KMS-11 (cell line): ENCODE data around the gene SOX12.

Source experiments
- H2AFZ ChIP-seq: fragments of 200-600 bp; sonication (generic); 2 replicates; pipeline ENCODE4 v1.6.1; 2016; ENCODE audit warnings: antibody characterized with exemption, mixed run types, low read depth
- H3K27ac ChIP-seq: fragments of 200-600 bp; sonication (generic); 2 replicates; pipeline ENCODE4 v1.6.1; 2016; ENCODE audit warnings: mild to moderate bottlenecking, mixed run types
- H3K27me3 ChIP-seq: fragments of 200-600 bp; sonication (generic); 2 replicates; pipeline ENCODE4 v1.6.1; 2017; ENCODE audit warnings: mild to moderate bottlenecking, low read depth, mixed run types, moderate library complexity; ENCODE audit not compliant: insufficient read depth
- H3K36me3 ChIP-seq: fragments of 200-600 bp; sonication (generic); 2 replicates; pipeline ENCODE4 v1.6.1; 2017; ENCODE audit warnings: mild to moderate bottlenecking, mixed run types; ENCODE audit not compliant: insufficient read depth
- H3K4me1 ChIP-seq: fragments of 200-600 bp; sonication (generic); 2 replicates; pipeline ENCODE4 v1.6.1; 2016; ENCODE audit warnings: mild to moderate bottlenecking, low read depth, mixed run types; ENCODE audit not compliant: poor library complexity, severe bottlenecking
- H3K4me2 ChIP-seq: fragments of 200-600 bp; sonication (generic); 2 replicates; pipeline ENCODE4 v1.7.0; 2016; ENCODE audit warnings: mild to moderate bottlenecking, mixed run types
- H3K4me3 ChIP-seq: fragments of 200-600 bp; sonication (generic); IDR thresholded peaks from 2 replicates; pipeline ENCODE4 v1.6.1; 2017; ENCODE audit warnings: low read depth, low read length, mixed read lengths; ENCODE audit not compliant: insufficient read depth
- H3K79me2 ChIP-seq: fragments of 200-600 bp; sonication (generic); 2 replicates; pipeline ENCODE4 v1.6.1; 2016; ENCODE audit warnings: low read depth, mixed run types; ENCODE audit not compliant: insufficient read depth
- H3K9ac ChIP-seq: fragments of 200-600 bp; sonication (generic); 2 replicates; pipeline ENCODE4 v1.6.1; 2016; ENCODE audit warnings: mild to moderate bottlenecking, mixed run types
- H4K20me1 ChIP-seq: fragments of 200-600 bp; sonication (generic); 2 replicates; pipeline ENCODE4 v1.6.1; 2016; ENCODE audit warnings: mild to moderate bottlenecking, mixed run types; ENCODE audit not compliant: insufficient read depth
- TF ChIP-seq, protein P1 (sequence below): fragments of 200-600 bp; sonication (generic); conservative IDR thresholded peaks from 2 replicates; pipeline ENCODE4 v1.6.1; 2017; ENCODE audit warnings: low read depth, mild to moderate bottlenecking, antibody characterized with exemption, low read length, moderate library complexity, mixed read lengths

Gene SOX12

DNA sequence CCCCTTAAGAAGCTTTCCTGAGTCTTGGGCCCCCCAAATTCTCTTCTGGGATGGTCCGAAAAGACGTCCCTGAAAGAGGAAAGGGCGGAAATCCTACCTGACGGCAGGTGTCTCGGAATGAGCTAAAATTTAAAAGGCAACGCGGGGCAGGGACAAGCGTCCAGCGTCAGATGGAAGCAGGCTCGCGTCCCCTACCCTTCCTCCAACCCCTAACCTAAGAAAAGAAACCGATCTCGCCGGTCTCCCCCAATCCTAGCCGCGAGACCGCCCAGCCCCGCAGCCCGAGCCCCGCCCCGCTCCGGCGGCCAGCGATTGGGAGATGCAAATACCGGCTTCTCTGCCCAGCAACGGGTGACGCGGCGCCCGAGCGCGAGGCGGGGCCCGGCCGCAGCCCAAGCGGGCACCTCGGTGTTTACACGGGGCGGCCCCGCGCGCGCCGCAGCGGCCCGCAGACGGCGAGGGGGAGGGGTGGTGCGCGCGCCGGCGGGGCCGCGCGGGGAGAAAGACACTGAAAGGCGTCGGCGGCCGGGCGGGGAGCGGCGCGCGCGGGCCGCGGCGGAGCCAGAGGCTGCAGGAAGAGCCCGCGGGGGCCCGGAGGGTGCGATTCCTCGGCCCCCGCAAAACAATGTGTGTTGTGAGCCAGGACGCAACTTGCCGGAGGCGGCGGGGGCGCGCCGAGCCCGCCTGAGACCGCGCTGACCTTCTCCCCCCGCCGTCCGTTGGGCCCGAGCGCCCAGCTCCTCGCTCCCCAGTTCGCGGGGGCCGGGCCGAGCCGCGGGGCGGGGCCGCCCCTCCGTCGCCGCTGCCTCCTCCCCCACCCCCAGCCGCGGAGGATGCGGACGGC, at the start of gene SOX12:
TSS of gene SOX12 (plus strand) at position 508 of the 844 bp plus-strand sequence. CDS start 373 bp downstream, outside the sequence.
- peak within 1 kb of the TSS; percentile 81 for H2AFZ ChIP-seq
- TF ChIP-seq, protein P1, sequence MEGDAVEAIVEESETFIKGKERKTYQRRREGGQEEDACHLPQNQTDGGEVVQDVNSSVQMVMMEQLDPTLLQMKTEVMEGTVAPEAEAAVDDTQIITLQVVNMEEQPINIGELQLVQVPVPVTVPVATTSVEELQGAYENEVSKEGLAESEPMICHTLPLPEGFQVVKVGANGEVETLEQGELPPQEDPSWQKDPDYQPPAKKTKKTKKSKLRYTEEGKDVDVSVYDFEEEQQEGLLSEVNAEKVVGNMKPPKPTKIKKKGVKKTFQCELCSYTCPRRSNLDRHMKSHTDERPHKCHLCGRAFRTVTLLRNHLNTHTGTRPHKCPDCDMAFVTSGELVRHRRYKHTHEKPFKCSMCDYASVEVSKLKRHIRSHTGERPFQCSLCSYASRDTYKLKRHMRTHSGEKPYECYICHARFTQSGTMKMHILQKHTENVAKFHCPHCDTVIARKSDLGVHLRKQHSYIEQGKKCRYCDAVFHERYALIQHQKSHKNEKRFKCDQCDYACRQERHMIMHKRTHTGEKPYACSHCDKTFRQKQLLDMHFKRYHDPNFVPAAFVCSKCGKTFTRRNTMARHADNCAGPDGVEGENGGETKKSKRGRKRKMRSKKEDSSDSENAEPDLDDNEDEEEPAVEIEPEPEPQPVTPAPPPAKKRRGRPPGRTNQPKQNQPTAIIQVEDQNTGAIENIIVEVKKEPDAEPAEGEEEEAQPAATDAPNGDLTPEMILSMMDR: no peak
- H3K4me3 ChIP-seq: no peak within 1 kb of the TSS
- no peaks in the 10 kb centered on the region for H3K27me3 ChIP-seq
- peak within 1 kb of the TSS; percentile 90 for H3K4me2 ChIP-seq
- peak within 1 kb of the TSS; percentile 81 for H3K9ac ChIP-seq
- peaks cover 19% of the 10 kb centered on the region for H3K4me1 ChIP-seq
- H3K36me3 ChIP-seq: no peaks in the 10 kb centered on the region
- H3K27ac ChIP-seq: peak within 1 kb of the TSS; percentile 78
- no peaks in the 10 kb centered on the region for H4K20me1 ChIP-seq
- peaks cover 5% of the 10 kb centered on the region; the same call in 1 of the 2 replicates for H3K79me2 ChIP-seq

DNA sequence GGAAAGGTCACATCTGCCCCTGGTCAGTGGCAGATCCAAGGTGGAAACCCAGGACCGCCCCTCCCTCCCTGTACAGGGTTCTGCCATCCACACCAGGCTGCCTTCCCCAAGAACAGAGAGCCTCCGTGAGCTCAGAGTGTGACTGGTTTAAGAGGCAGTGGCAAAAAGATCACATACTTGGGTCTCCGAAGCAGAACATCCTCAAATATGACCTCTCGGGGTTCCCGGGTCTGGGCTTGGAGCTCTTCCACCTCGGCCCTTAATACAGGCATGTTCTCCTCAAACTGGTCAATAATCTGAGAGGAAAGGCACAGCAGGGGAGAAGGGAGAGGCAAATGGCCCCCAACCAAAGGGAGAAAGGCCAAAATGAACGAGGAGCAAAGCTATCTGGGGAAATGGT, 49.6 kb upstream of the SOX12 start:
- H3K27me3 ChIP-seq: no peaks in the 10 kb centered on the region
- H2AFZ ChIP-seq: no peak overlapping the region
- no peak overlapping the region for H3K9ac ChIP-seq
- H4K20me1 ChIP-seq: no peaks in the 10 kb centered on the region
- no peak overlapping the region for H3K4me3 ChIP-seq
- no peaks in the 10 kb centered on the region for H3K36me3 ChIP-seq
- no peaks in the 10 kb centered on the region for H3K79me2 ChIP-seq
- H3K4me1 ChIP-seq: no peaks in the 10 kb centered on the region
- TF ChIP-seq, protein P1: no peak
- no peak overlapping the region for H3K4me2 ChIP-seq
- no peak overlapping the region for H3K27ac ChIP-seq

DNA sequence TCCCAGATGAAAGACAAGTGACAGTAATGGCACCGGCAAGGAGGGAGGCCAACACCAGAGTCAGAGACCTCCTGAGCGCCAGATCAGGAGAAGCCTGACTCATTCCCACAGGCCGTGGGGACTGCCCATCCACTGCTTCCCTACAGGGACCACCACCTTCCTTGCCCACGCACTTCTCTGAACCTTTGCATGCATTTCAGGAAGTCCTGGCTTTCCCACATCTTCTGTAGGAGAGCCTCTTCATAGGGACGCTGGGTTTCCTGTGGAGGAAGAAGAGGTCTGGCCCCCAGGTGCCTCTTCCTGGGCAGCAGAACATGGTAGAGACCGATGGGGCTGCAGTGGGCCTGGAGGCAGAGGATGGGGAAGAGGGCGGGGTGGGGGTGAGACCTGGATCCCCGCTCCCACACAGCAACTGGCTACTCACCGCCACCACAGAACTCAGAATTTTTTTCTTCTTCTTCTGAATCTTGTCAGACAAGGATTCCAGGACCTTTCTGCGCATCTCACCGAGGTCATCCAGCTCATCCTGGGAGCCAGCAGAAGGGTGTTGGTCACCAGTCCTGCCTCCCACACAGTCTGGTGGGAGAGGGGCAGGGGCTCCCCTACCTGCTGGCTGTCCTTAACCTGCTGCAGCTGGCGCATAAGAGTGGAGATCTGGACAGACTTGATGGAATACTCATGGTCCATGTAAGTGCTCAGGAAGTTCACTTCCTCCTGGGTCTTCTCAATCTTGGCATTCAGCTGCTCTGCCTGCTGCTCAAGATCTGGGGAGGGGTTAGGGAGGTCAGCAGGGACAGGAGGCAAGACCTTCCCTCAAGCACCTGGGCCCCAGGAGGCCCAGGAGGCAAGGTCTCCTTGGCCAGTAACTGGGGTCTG, 48.5 kb upstream of the SOX12 start:
- H3K27me3 ChIP-seq: no peaks in the 10 kb centered on the region
- H3K36me3 ChIP-seq: no peaks in the 10 kb centered on the region
- H2AFZ ChIP-seq: no peak overlapping the region
- TF ChIP-seq, protein P1: no peak
- H4K20me1 ChIP-seq: no peaks in the 10 kb centered on the region
- H3K4me1 ChIP-seq: no peaks in the 10 kb centered on the region
- no peak overlapping the region for H3K27ac ChIP-seq
- H3K4me2 ChIP-seq: no peak overlapping the region
- no peaks in the 10 kb centered on the region for H3K79me2 ChIP-seq
- no peak overlapping the region for H3K9ac ChIP-seq
- H3K4me3 ChIP-seq: no peak overlapping the region

DNA sequence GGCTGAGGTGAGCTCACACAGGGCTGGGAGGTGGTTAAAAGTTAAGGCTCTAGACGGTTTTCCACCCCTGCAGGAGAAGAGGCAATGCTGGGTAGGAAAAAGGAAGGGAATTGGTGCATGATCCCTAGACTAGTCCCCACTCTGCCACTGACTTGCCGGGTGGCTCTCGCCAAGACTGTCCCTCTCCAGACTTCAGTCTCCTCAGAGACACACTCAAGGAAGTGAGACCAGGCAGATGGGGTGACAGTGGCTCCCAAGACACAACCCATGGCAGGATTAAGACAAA, 47.9 kb upstream of the SOX12 start:
- H3K4me3 ChIP-seq: no peak overlapping the region
- H3K27ac ChIP-seq: no peak overlapping the region
- TF ChIP-seq, protein P1: no peak
- H3K4me2 ChIP-seq: no peak overlapping the region
- no peaks in the 10 kb centered on the region for H3K79me2 ChIP-seq
- H3K36me3 ChIP-seq: no peaks in the 10 kb centered on the region
- no peak overlapping the region for H2AFZ ChIP-seq
- no peak overlapping the region for H3K9ac ChIP-seq
- H3K27me3 ChIP-seq: no peaks in the 10 kb centered on the region
- no peaks in the 10 kb centered on the region for H3K4me1 ChIP-seq
- no peaks in the 10 kb centered on the region for H4K20me1 ChIP-seq
